ENCODE results near the gene CDKN2A.

GRCh38 chr9:21993893-21994555, at the start of gene CDKN2A:
- TF ChIP-seq, protein P1, sequence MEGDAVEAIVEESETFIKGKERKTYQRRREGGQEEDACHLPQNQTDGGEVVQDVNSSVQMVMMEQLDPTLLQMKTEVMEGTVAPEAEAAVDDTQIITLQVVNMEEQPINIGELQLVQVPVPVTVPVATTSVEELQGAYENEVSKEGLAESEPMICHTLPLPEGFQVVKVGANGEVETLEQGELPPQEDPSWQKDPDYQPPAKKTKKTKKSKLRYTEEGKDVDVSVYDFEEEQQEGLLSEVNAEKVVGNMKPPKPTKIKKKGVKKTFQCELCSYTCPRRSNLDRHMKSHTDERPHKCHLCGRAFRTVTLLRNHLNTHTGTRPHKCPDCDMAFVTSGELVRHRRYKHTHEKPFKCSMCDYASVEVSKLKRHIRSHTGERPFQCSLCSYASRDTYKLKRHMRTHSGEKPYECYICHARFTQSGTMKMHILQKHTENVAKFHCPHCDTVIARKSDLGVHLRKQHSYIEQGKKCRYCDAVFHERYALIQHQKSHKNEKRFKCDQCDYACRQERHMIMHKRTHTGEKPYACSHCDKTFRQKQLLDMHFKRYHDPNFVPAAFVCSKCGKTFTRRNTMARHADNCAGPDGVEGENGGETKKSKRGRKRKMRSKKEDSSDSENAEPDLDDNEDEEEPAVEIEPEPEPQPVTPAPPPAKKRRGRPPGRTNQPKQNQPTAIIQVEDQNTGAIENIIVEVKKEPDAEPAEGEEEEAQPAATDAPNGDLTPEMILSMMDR (IDR thresholded peaks at IDR 0.05; ENCODE audit: insufficient read depth, low read length, poor library complexity, severe bottlenecking), result no peak
- no peak for TF ChIP-seq EZH2phosphoT487 (conservative IDR thresholded peaks at IDR 0.05; ENCODE audit: low read length)
